GF-D8 (cell line): ENCODE measurements around the gene NDUFAF2.

Experiments used
- DNase-seq: peaks from one replicate; lab custom pipeline; 2025; lab: John Stamatoyannopoulos, UW

The NDUFAF2 gene

GRCh38 chr5:61123145-61123544 lies 178.1 kb downstream of the NDUFAF2 start:
- DNase-seq = no peak

GRCh38 chr5:61130289-61130688 lies 185.3 kb downstream of the NDUFAF2 start:
- DNase-seq = no peak

GRCh38 chr5:61132559-61132958 lies 187.6 kb downstream of the NDUFAF2 start:
- DNase-seq = no peak

GRCh38 chr5:61137835-61138234 lies 192.8 kb downstream of the NDUFAF2 start:
- no peak for DNase-seq

GRCh38 chr5:61139094-61139873 lies 194.3 kb downstream of the NDUFAF2 start:
- no peak for DNase-seq

- DNase-seq = no peak
Observed at GRCh38 chr5:61139931-61140330, 194.9 kb downstream of the NDUFAF2 start.

GRCh38 chr5:61141801-61142200 lies 196.8 kb downstream of the NDUFAF2 start:
- DNase-seq = no peak

GRCh38 chr5:61142391-61142790 lies 197.4 kb downstream of the NDUFAF2 start:
- no peak for DNase-seq

GRCh38 chr5:61142811-61143210 lies 197.8 kb downstream of the NDUFAF2 start:
- DNase-seq = no peak

GRCh38 chr5:61148515-61148914 lies 203.5 kb downstream of the NDUFAF2 start:
- DNase-seq = no peak

- no peak for DNase-seq
Observed at GRCh38 chr5:61151893-61152292, 206.9 kb downstream of the NDUFAF2 start.

GRCh38 chr5:61159070-61159469 lies 214.1 kb downstream of the NDUFAF2 start:
- DNase-seq = no peak

GRCh38 chr5:61159836-61160235 lies 214.8 kb downstream of the NDUFAF2 start:
- DNase-seq = peak; percentile 17

GRCh38 chr5:61160497-61160896 lies 215.5 kb downstream of the NDUFAF2 start:
- no peak for DNase-seq

GRCh38 chr5:61162010-61162831 lies 217.2 kb downstream of the NDUFAF2 start, which contains the start of gene SMIM15:
Gene SMIM15 (minus strand): TSS chr5:61162468. CDS start chr5:61160171, 2,297 bp downstream.
- DNase-seq = peak; percentile 66

- DNase-seq = no peak
Observed at GRCh38 chr5:61162832-61163567, 218.0 kb downstream of the NDUFAF2 start.

GRCh38 chr5:61163905-61164304 lies 218.9 kb downstream of the NDUFAF2 start:
- no peak for DNase-seq

GRCh38 chr5:61167382-61167781 lies 222.4 kb downstream of the NDUFAF2 start:
- no peak for DNase-seq

- DNase-seq = no peak
Observed at GRCh38 chr5:61168951-61169350, 223.9 kb downstream of the NDUFAF2 start.

GRCh38 chr5:61171479-61171878 lies 226.5 kb downstream of the NDUFAF2 start:
- no peak for DNase-seq

GRCh38 chr5:61176631-61177030 lies 231.6 kb downstream of the NDUFAF2 start:
- no peak for DNase-seq

- DNase-seq = no peak
Observed at GRCh38 chr5:61177070-61177469, 232.1 kb downstream of the NDUFAF2 start.
